IMR-90 (cell line): ENCODE data around the gene CSGALNACT2. TPM values are rescaled to one million over a fixed set of nuclear protein-coding genes. Genes with fewer than 3 reads are reported as not detected.

Experiments
- ATAC-seq: fragments of 200-7000 bp; cut with Tn5 transposase; 2 replicates; pipeline ENCODE4 v1.9.1; 2020; ENCODE audit warnings: low read depth, mild to moderate bottlenecking, moderate library complexity
- BruUV-seq: library from RNA; stranded (reverse); fragments of 400-500 nt; replicated peaks from 2 replicates; lab custom pipeline; 2021; lab: Mats Ljungman, UMichigan
- CTCF ChIA-PET: fragments of 300-600 bp; formaldehyde crosslinking; extraction: SDS; loops from one replicate; lab custom pipeline; 2021; ENCODE audit warnings: antibody characterized with exemption; lab: Yijun Ruan, JAX
- POLR2A ChIA-PET: fragments of 300-600 bp; sonication (Branson Sonifier 250); formaldehyde crosslinking; loops from one replicate; lab custom pipeline; 2022; ENCODE audit warnings: antibody characterized with exemption; ENCODE audit not compliant: unreplicated experiment; lab: Charles Lee
- DNase-seq: peaks from one replicate; pipeline ENCODE4 v3.0.0; 2013
- H2AFZ ChIP-seq: replicated peaks from 2 replicates; pipeline ENCODE3; 2013; ENCODE audit warnings: low read length, mild to moderate bottlenecking; ENCODE audit not compliant: poor library complexity
- H2AK5ac ChIP-seq: 2 replicates; pipeline ENCODE4 v1.6.1; 2013; ENCODE audit warnings: low read depth, low read length, inconsistent platforms
- H2AK9ac ChIP-seq: replicated peaks from 2 replicates; pipeline ENCODE3; 2013; ENCODE audit warnings: mild to moderate bottlenecking, low read depth, low read length, moderate library complexity; ENCODE audit not compliant: poor library complexity
- H2BK120ac ChIP-seq: 2 replicates; pipeline ENCODE4 v1.6.1; 2013; ENCODE audit warnings: low read depth, low read length, inconsistent platforms
- H2BK15ac ChIP-seq: 3 replicates; pipeline ENCODE4 v1.6.1; 2013; ENCODE audit warnings: low read depth, low read length, inconsistent platforms
- H2BK20ac ChIP-seq: 2 replicates; pipeline ENCODE4 v1.6.1; 2013; ENCODE audit warnings: low read depth, mild to moderate bottlenecking, inconsistent platforms, low read length, moderate library complexity
- H2BK5ac ChIP-seq: 2 replicates; pipeline ENCODE4 v1.6.1; 2013; ENCODE audit warnings: mild to moderate bottlenecking, low read depth, low read length, inconsistent platforms; ENCODE audit not compliant: poor library complexity, severe bottlenecking
- H3K14ac ChIP-seq: replicated peaks from 2 replicates; pipeline ENCODE4 v1.6.1; 2013; ENCODE audit warnings: low read depth, low read length, inconsistent platforms
- H3K18ac ChIP-seq: 2 replicates; pipeline ENCODE4 v1.6.1; 2013; ENCODE audit warnings: low read depth, low read length, control low read depth
- H3K23ac ChIP-seq: 2 replicates; pipeline ENCODE4 v1.6.1; 2013; ENCODE audit warnings: low read depth, low read length, inconsistent platforms
- H3K27ac ChIP-seq: 2 replicates; pipeline ENCODE4 v1.5.1; 2013; ENCODE audit warnings: mild to moderate bottlenecking, control low read depth, low read length; ENCODE audit not compliant: insufficient read depth
- H3K27me3 ChIP-seq: 2 replicates; pipeline ENCODE4 v1.6.1; 2013; ENCODE audit warnings: low read length; ENCODE audit not compliant: control insufficient read depth, insufficient read depth
- H3K36me3 ChIP-seq: 2 replicates; pipeline ENCODE4 v1.6.1; 2013; ENCODE audit warnings: low read length, mixed read lengths; ENCODE audit not compliant: control insufficient read depth, insufficient read depth
- H3K4ac ChIP-seq: 2 replicates; pipeline ENCODE4 v1.6.1; 2013; ENCODE audit warnings: low read depth, low read length, inconsistent platforms
- H3K4me1 ChIP-seq: 2 replicates; pipeline ENCODE4 v1.6.1; 2013; ENCODE audit warnings: low read length, mixed read lengths; ENCODE audit not compliant: control insufficient read depth, insufficient read depth
- H3K4me2 ChIP-seq: 2 replicates; pipeline ENCODE4 v1.6.1; 2013; ENCODE audit warnings: low read depth, mild to moderate bottlenecking, control low read depth, low read length, moderate library complexity
- H3K4me3 ChIP-seq: 2 replicates; pipeline ENCODE4 v1.5.1; 2013; ENCODE audit warnings: low read depth, mild to moderate bottlenecking, control low read depth, low read length, moderate library complexity; ENCODE audit not compliant: insufficient read depth
- H3K56ac ChIP-seq: 2 replicates; pipeline ENCODE4 v1.6.1; 2013; ENCODE audit warnings: low read length, inconsistent platforms; ENCODE audit not compliant: insufficient read depth; ENCODE audit errors: extremely low read depth
- H3K79me1 ChIP-seq, 2 experiments: 2 replicates each; pipeline ENCODE4 v1.6.1; 2013; ENCODE audit warnings: low read length in 2 of 2, inconsistent platforms in 1 of 2, low read depth in 1 of 2
- H3K9ac ChIP-seq: 2 replicates; pipeline ENCODE4 v1.6.1; 2013; ENCODE audit warnings: low read depth, low read length, control low read depth
- H3K9me1 ChIP-seq: 2 replicates; pipeline ENCODE4 v1.6.1; 2013; ENCODE audit warnings: low read length, inconsistent platforms; ENCODE audit not compliant: insufficient read depth
- H3K9me3 ChIP-seq: 2 replicates; pipeline ENCODE4 v1.6.1; 2013; ENCODE audit warnings: low read length; ENCODE audit not compliant: control insufficient read depth, insufficient read depth
- H4K20me1 ChIP-seq: 2 replicates; pipeline ENCODE4 v1.6.1; 2013; ENCODE audit warnings: low read length, inconsistent platforms; ENCODE audit not compliant: insufficient read depth
- H4K5ac ChIP-seq: 2 replicates; pipeline ENCODE4 v1.6.1; 2013; ENCODE audit warnings: mild to moderate bottlenecking, low read depth, low read length, control low read depth
- H4K8ac ChIP-seq, 2 experiments: 2 replicates each; pipeline ENCODE4 v1.6.1; 2013; ENCODE audit warnings: low read depth in 2 of 2, low read length in 2 of 2, control low read depth in 1 of 2, inconsistent platforms in 1 of 2
- H4K91ac ChIP-seq: 2 replicates; pipeline ENCODE4 v1.6.1; 2013; ENCODE audit warnings: low read depth, low read length, inconsistent platforms; ENCODE audit not compliant: insufficient read depth
- BHLHE40 ChIP-seq: fragments of 150-350 bp; IDR thresholded peaks from 2 replicates; pipeline ENCODE4 v1.6.1; 2016; ENCODE audit warnings: mild to moderate bottlenecking, low read depth, low read length
- CEBPB ChIP-seq: IDR thresholded peaks from 2 replicates; pipeline ENCODE4 v1.6.1; 2012; ENCODE audit warnings: low read depth, low read length, improper control_type of control experiment
- CHD1 ChIP-seq: IDR thresholded peaks from 2 replicates; pipeline ENCODE4 v1.6.1; 2012; ENCODE audit warnings: low read depth, low read length, improper control_type of control experiment
- FOS ChIP-seq: fragments of 150-350 bp; IDR thresholded peaks from 2 replicates; pipeline ENCODE4 v1.6.1; 2016; ENCODE audit warnings: low read depth, low read length
- MAFK ChIP-seq: IDR thresholded peaks from 2 replicates; pipeline ENCODE4 v1.6.1; 2012; ENCODE audit warnings: low read depth, low read length, improper control_type of control experiment
- MAZ ChIP-seq: IDR thresholded peaks from 2 replicates; pipeline ENCODE4 v1.6.1; 2012; ENCODE audit warnings: low read depth, mild to moderate bottlenecking, low read length, improper control_type of control experiment, moderate library complexity, borderline replicate concordance
- MXI1 ChIP-seq: IDR thresholded peaks from 2 replicates; pipeline ENCODE4 v1.6.1; 2012; ENCODE audit warnings: low read depth, mild to moderate bottlenecking, low read length, moderate library complexity, borderline replicate concordance
- NFE2L2 ChIP-seq: fragments of 150-350 bp; IDR thresholded peaks from 2 replicates; pipeline ENCODE4 v1.6.1; 2016; ENCODE audit warnings: low read depth, mild to moderate bottlenecking, low read length
- POLR2A ChIP-seq: IDR thresholded peaks from 2 replicates; pipeline ENCODE4 v1.6.1; 2012; ENCODE audit warnings: mild to moderate bottlenecking, low read depth, low read length
- RAD21 ChIP-seq: IDR thresholded peaks from 2 replicates; pipeline ENCODE4 v1.6.1; 2012; ENCODE audit warnings: low read length, improper control_type of control experiment
- RCOR1 ChIP-seq: IDR thresholded peaks from 2 replicates; pipeline ENCODE4 v1.6.1; 2012; ENCODE audit warnings: mild to moderate bottlenecking, low read length, improper control_type of control experiment; ENCODE audit not compliant: insufficient replicate concordance
- RFX5 ChIP-seq: IDR thresholded peaks from 2 replicates; pipeline ENCODE4 v1.8.0; 2012; ENCODE audit warnings: low read depth, mild to moderate bottlenecking, low read length, moderate library complexity
- SMC3 ChIP-seq: fragments of 150-350 bp; IDR thresholded peaks from 2 replicates; pipeline ENCODE4 v1.6.1; 2016; ENCODE audit warnings: low read depth, mild to moderate bottlenecking, antibody characterized with exemption, low read length, moderate library complexity
- WGBS, 2 experiments: methylation state at CpG; one replicate each; pipeline versions ENCODE4 v1.1.5 to v1.1.7; 2013; ENCODE audit warnings: missing lambda C conversion rate in 2 of 2; ENCODE audit not compliant: insufficient read length in 1 of 2; ENCODE audit errors: extremely low coverage in 2 of 2; 5-methylcytosine and 5-hydroxymethylcytosine counted together
- dilution Hi-C: fragments of 300-500 bp; cut with HindIII; formaldehyde crosslinking; loops from one replicate; pipeline ENCODE4 v1.14.3; 2018; ENCODE audit warnings: low sequenced_read_pairs; ENCODE audit not compliant: unreplicated experiment
- in situ Hi-C: fragments of 300-500 bp; cut with MboI; formaldehyde crosslinking; loops from 3 replicates; pipeline ENCODE4 v1.14.3; 2019; ENCODE audit warnings: low sequenced_read_pairs, inconsistent platforms, mixed read lengths
- intact Hi-C: fragments of 100-400 bp; cut with micrococcal nuclease; formaldehyde crosslinking; loops from 2 replicates; pipeline ENCODE4 v1.10.0; 2022
- polyA plus RNA-seq, 3 experiments: library from polyadenylated mRNA; depleted of rRNA; stranded (reverse); fragments of >200 nt; gene quantifications; 2 replicates each; pipeline ENCODE4 v1.2.3, GENCODE V29; 2012; ENCODE audit warnings: low replicate concordance in 1 of 3
- total RNA-seq: library from RNA; depleted of rRNA; stranded (reverse); fragments of >200 nt; gene quantifications from 2 replicates; pipeline ENCODE4 v1.2.3, GENCODE V29; 2012
- TF ChIP-seq, protein P1 (sequence below): fragments of 150-350 bp; IDR thresholded peaks from 2 replicates; pipeline ENCODE4 v1.6.1; 2016; ENCODE audit warnings: low read depth, mild to moderate bottlenecking, low read length, moderate library complexity, borderline replicate concordance
- TF ChIP-seq, protein P2 (sequence below): conservative IDR thresholded peaks from 2 replicates; pipeline ENCODE4 v1.5.1; 2012; ENCODE audit warnings: mild to moderate bottlenecking, low read depth, low read length, improper control_type of control experiment
- TF ChIP-seq, protein P3 (sequence below): fragments of 150-350 bp; IDR thresholded peaks from 2 replicates; pipeline ENCODE4 v1.6.1; 2017; ENCODE audit warnings: mild to moderate bottlenecking, antibody characterized with exemption, low read length, low read depth

Gene CSGALNACT2
- total and polyA plus RNA-seq, 2 of the 4 experiments (the other 2 are of a cell fraction): 6.5 to 13.1 TPM

DNA sequence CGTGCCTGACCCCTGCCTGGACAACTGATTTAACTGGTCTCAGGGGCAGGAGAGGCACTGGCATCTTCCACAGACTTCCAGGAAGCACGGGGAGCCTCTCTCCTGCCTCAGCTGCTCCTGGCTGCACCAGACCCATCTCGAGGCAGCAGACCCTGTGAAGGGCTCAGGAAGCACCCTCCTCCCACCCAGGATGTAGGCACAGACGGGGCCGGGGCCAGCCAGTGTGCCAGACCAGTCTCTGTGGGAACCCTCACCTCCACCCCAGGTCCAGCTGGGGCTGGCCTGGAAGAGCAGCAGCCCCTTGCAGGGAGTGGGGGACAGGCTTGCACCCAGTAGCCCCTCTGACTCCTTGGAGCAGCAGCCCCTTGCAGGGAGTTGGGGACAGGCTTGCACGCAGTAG is 72.3 kb downstream of the CSGALNACT2 start:
- ChIA-PET POLR2A (no interaction called here), CTCF (no interaction called here)
- Histone ChIP-seq H3K27me3 (peaks cover 19% of the 10 kb centered on the region; the same call in 1 of the 2 replicates), H2BK5ac (no peak overlapping the region), H3K4ac (no peak overlapping the region), H2BK20ac (no peak overlapping the region), H2AFZ (no peak overlapping the region), H3K9me3 (no peaks in the 10 kb centered on the region), H2AK5ac (no peak overlapping the region), H4K8ac (no peak overlapping the region), H3K79me1 (no peaks in the 10 kb centered on the region), H4K91ac (no peak overlapping the region), H3K36me3 (no peaks in the 10 kb centered on the region), H3K23ac (no peak overlapping the region), H3K56ac (no peak overlapping the region), H3K18ac (no peak overlapping the region), H3K9ac (no peak overlapping the region), H2BK15ac (no peak overlapping the region), H3K4me1 (no peaks in the 10 kb centered on the region), H4K20me1 (no peaks in the 10 kb centered on the region), H3K14ac (no peak overlapping the region), H3K4me3 (no peak overlapping the region), H2AK9ac (no peak overlapping the region), H2BK120ac (no peak overlapping the region), H3K9me1 (no peaks in the 10 kb centered on the region), H3K4me2 (no peak overlapping the region), H4K5ac (no peak overlapping the region), H3K27ac (no peak overlapping the region)
- DNase-seq (no peak), ATAC-seq (no peak)
- in situ Hi-C loops (no loop called here), dilution Hi-C loops (no loop called here), intact Hi-C loops (no loop called here)
- no TSS peak for BruUV-seq
- 50% methylated on average over 1 of the region's 6 CpGs; no CpG with 5 or more reads in 1 of the 2 experiments for WGBS, 2 experiments
- TF ChIP-seq SMC3: no peak
- TF ChIP-seq MAZ: no peak
- TF ChIP-seq, protein P1, sequence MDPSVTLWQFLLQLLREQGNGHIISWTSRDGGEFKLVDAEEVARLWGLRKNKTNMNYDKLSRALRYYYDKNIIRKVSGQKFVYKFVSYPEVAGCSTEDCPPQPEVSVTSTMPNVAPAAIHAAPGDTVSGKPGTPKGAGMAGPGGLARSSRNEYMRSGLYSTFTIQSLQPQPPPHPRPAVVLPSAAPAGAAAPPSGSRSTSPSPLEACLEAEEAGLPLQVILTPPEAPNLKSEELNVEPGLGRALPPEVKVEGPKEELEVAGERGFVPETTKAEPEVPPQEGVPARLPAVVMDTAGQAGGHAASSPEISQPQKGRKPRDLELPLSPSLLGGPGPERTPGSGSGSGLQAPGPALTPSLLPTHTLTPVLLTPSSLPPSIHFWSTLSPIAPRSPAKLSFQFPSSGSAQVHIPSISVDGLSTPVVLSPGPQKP: no peak
- no peak for TF ChIP-seq NFE2L2
- TF ChIP-seq CHD1: no peak
- TF ChIP-seq RAD21: no peak
- no peak for TF ChIP-seq FOS
- TF ChIP-seq, protein P2, sequence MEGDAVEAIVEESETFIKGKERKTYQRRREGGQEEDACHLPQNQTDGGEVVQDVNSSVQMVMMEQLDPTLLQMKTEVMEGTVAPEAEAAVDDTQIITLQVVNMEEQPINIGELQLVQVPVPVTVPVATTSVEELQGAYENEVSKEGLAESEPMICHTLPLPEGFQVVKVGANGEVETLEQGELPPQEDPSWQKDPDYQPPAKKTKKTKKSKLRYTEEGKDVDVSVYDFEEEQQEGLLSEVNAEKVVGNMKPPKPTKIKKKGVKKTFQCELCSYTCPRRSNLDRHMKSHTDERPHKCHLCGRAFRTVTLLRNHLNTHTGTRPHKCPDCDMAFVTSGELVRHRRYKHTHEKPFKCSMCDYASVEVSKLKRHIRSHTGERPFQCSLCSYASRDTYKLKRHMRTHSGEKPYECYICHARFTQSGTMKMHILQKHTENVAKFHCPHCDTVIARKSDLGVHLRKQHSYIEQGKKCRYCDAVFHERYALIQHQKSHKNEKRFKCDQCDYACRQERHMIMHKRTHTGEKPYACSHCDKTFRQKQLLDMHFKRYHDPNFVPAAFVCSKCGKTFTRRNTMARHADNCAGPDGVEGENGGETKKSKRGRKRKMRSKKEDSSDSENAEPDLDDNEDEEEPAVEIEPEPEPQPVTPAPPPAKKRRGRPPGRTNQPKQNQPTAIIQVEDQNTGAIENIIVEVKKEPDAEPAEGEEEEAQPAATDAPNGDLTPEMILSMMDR: no peak
- TF ChIP-seq RCOR1: no peak
- TF ChIP-seq MAFK: no peak
- TF ChIP-seq, protein P3, sequence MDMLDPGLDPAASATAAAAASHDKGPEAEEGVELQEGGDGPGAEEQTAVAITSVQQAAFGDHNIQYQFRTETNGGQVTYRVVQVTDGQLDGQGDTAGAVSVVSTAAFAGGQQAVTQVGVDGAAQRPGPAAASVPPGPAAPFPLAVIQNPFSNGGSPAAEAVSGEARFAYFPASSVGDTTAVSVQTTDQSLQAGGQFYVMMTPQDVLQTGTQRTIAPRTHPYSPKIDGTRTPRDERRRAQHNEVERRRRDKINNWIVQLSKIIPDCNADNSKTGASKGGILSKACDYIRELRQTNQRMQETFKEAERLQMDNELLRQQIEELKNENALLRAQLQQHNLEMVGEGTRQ: no peak
- TF ChIP-seq CEBPB: no peak
- no peak for TF ChIP-seq BHLHE40
- TF ChIP-seq RFX5: no peak
- TF ChIP-seq POLR2A: no peak
- no peak for TF ChIP-seq MXI1
